Kidney epithelial cell (primary cell): ENCODE measurements around the gene KRT86. TPM values are rescaled to one million over a fixed set of nuclear protein-coding genes. Genes with fewer than 3 reads are reported as not detected.

Experiments
- DNase-seq: peaks from one replicate; pipeline ENCODE4 v3.0.0-alpha.2; 2010; ENCODE audit warnings: low read depth
- H3K27me3 ChIP-seq: 2 replicates; pipeline ENCODE4 v1.6.0; 2011; ENCODE audit warnings: low read length; ENCODE audit not compliant: control insufficient read depth, insufficient read depth
- H3K36me3 ChIP-seq: 2 replicates; pipeline ENCODE4 v1.5.1; 2011; ENCODE audit warnings: low read length; ENCODE audit not compliant: control insufficient read depth, insufficient read depth
- H3K4me3 ChIP-seq: 2 replicates; pipeline ENCODE4 v1.5.1; 2011; ENCODE audit warnings: low read depth, mild to moderate bottlenecking, control low read depth, low read length
- CTCF ChIP-seq: IDR thresholded peaks from 2 replicates; pipeline ENCODE4 v1.5.1; 2011; ENCODE audit warnings: mild to moderate bottlenecking, moderate library complexity, low read length, control low read depth, inconsistent platforms; ENCODE audit not compliant: insufficient read depth, poor library complexity, severe bottlenecking
- total RNA-seq: library from RNA; depleted of rRNA; stranded (reverse); fragments of >200 nt; gene quantifications from 2 replicates; pipeline ENCODE4 v1.2.3, GENCODE V29; 2015

KRT86 gene
- total RNA-seq, 1 donor from 2014 or later: 6.9 TPM

GRCh38 chr12:52350786-52351185 is 76.3 kb downstream of the KRT86 start:
- H3K27me3 ChIP-seq: peaks cover 18% of the 10 kb centered on the region
- no peak for DNase-seq
- TF ChIP-seq CTCF: no peak
- H3K4me3 ChIP-seq: no peak overlapping the region
- no peaks in the 10 kb centered on the region for H3K36me3 ChIP-seq

GRCh38 chr12:52351196-52352059 is 77.0 kb downstream of the KRT86 start:
- Histone ChIP-seq H3K36me3 (no peaks in the 10 kb centered on the region), H3K4me3 (no peak overlapping the region), H3K27me3 (peaks cover 18% of the 10 kb centered on the region)
- no peak for TF ChIP-seq CTCF
- DNase-seq: no peak

- no peak overlapping the region for H3K4me3 ChIP-seq
- TF ChIP-seq CTCF: no peak
- no peak for DNase-seq
- H3K36me3 ChIP-seq: no peaks in the 10 kb centered on the region
- peaks cover 18% of the 10 kb centered on the region for H3K27me3 ChIP-seq
These were observed 78.5 kb downstream of the KRT86 start for GRCh38 chr12:52352951-52353350.

- DNase-seq: no peak
- TF ChIP-seq CTCF: no peak
- Histone ChIP-seq H3K36me3 (no peaks in the 10 kb centered on the region), H3K4me3 (no peak overlapping the region), H3K27me3 (peaks cover 15% of the 10 kb centered on the region)
These were observed 79.3 kb downstream of the KRT86 start for GRCh38 chr12:52353766-52354165.

- Histone ChIP-seq H3K36me3 (no peaks in the 10 kb centered on the region), H3K4me3 (no peak overlapping the region), H3K27me3 (peaks cover 15% of the 10 kb centered on the region)
- TF ChIP-seq CTCF: no peak
- DNase-seq: no peak
These were observed 79.8 kb downstream of the KRT86 start for GRCh38 chr12:52354200-52354599.

- TF ChIP-seq CTCF: no peak
- peaks cover 15% of the 10 kb centered on the region for H3K27me3 ChIP-seq
- no peak for DNase-seq
- no peaks in the 10 kb centered on the region for H3K36me3 ChIP-seq
- H3K4me3 ChIP-seq: no peak overlapping the region
These were observed 80.7 kb downstream of the KRT86 start for GRCh38 chr12:52355176-52355575.
